ENCODE data around the gene EARS2.
"Not testable (repeated sequence)": the region's sequence is repeated elsewhere in the genome, so short reads cannot be mapped to it uniquely, and the experiment has no call there.

Gene EARS2

GRCh38 chr16:23523876-23524385, 33.2 kb downstream of the EARS2 start:
- no peak for DNase-seq

DNA sequence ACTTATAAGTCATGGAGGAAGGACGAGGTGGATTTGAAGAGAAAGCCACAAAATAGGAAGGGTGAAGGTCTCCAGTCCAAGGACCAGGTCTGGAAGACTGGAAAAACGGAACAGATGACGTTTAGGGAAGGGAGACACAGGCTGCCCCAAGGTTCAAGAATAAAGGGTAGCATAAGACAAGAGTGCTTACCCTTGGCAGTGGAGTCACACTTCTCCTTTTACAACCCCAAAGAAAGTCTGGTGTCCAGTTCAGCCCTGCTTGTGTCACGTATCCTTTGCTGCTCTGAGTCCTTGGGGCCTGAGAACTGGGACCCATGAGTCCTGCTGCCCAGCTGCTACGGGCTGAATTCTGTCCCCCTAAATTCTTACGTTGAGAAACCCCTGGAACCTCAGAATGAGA, 33.8 kb downstream of the EARS2 start:
- DNase-seq, result no peak

DNA sequence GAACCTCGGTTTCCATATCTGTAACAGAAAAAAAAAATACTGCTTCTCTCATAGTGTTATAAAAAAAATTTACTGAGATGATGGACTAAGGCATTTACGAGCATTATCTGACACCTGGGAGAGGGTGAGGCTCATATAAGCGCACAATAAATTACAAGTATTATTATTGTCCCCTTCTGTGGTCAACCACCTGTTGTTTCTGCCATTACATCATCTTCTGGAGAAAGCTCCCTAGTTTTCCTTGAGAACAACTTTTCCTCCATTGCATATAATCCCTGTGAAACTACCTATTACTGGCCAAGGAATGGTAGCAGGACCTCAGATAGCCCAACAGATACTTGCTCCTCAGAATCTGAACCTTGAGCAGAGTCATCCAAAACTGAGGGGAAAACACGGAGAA, 35.2 kb downstream of the EARS2 start:
- DNase-seq, result no peak

DNA sequence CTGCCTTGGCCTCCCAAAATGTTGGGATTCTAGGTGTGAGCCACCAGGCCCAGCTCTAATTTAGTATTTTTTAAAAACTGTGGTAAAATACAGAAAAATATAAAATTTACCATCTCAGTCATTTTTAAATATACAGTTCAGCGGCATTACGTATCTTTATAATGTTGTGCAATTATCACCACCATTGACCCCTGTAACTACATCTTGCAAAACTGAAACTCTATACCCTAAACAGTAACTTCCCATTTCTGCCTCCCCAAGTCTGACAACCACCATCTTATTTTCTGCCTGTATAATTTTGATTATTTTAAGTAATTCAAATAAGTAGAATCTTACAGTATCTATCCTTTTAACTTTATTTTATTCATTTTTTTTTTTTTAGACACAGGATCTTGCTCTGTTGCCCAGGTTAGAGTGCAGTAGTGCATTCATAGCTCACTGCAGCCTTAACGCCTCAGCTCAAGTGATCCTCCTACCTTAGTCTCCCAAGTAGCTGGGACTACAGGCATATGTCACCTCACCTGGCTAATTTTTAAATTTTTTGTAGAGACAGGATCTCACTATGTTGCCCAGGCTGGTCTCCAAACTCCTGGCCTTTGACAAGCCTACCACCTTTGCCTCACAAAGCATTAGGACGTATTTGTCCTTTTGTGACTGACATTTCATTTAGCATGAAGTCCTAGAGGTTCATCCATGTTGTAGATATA, 36.0 kb downstream of the EARS2 start:
- DNase-seq, result no peak

GRCh38 chr16:23520500-23520899, 36.6 kb downstream of the EARS2 start:
- no peak for DNase-seq

DNA sequence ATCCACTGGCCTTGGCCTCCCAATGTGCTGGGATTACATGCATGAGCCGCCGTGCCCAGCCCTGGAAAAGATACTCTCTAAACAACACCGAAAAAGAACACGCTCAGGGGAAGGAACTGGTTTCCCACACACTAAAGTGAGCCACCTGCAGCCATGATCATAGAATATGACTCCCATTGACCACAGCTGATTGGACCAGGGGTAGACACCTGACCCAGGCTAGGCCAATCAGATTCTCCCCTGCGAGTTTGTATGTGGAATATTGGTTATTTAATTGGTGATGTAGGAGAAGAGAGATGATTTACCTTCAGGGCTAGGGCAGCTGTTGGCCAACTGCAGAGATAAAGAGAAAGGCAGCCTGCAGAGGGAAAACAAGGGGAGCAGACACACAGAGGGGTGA, 37.9 kb downstream of the EARS2 start:
- no peak for DNase-seq

- DNase-seq, result no peak
Measured at GRCh38 chr16:23518435-23518891, 38.7 kb downstream of the EARS2 start.

- no peak for DNase-seq
Measured at GRCh38 chr16:23516366-23517137, 40.6 kb downstream of the EARS2 start.

DNA sequence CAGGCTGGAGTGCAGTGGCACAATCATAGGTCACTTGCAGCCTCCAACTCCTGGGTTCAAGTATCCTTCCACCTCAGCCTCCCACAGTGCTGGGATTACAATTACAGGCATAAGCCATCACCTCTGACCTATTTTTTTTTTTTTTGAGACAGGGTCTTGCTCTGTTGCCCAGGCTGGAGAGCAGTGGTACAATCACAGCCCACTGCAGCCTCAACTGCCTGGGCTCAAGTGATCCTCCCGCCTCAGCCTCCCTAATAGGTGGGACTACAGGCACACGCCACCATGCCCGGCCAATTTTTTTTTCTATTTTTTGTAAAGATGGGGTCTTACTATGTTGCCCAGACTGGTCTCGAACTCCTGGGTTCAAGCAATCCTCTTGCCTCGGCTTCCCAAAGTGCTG, 41.3 kb downstream of the EARS2 start:
- DNase-seq, result no peak

GRCh38 chr16:23514381-23515152, 42.6 kb downstream of the EARS2 start:
- no peak for DNase-seq

GRCh38 chr16:23512168-23512695, 44.9 kb downstream of the EARS2 start:
- DNase-seq, result no peak

- DNase-seq, result no peak
Measured at GRCh38 chr16:23511731-23512130, 45.4 kb downstream of the EARS2 start.

DNA sequence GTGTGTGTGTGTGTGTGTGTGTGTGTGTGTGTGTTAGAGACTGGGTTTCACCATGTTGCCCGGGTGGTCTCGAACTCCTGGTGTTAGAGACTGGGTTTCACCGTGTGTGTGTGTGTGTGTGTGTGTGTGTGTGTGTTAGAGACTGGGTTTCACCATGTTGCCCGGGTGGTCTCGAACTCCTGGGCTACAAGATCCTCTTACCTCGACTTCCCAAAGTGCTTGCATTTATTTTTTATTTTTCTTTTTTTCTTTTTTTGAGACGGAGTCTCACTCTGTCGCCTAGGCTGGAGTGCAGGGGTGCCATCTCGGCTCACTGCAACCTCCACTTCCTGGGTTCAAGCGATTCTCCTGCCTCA, 46.3 kb downstream of the EARS2 start:
- not testable (repeated sequence) for DNase-seq

- DNase-seq, result peak; percentile 73
Measured at GRCh38 chr16:23510164-23510914, 46.8 kb downstream of the EARS2 start, which contains the start of gene GGA2. Gene GGA2 (minus strand): TSS chr16:23510494. CDS start chr16:23510411, 83 bp downstream.

DNA sequence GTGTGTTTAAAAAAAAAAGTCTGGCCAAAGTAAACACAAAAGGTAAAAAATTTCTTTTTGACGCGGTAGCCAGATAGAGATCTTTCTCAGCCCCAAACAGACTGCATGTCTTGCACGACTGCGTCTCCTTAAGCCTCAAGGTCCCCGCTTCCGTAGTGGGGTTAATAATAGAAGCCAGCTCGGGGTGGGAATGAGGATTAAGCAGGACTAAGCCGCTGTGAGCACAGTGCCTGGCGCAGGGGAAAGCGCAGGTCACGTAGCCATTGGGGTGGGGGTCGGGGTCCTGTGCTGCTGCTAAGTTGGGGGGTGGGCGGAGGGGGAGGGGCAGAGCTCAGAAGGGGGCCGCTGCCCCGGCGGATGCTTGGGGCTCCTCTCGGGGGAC, 47.4 kb downstream of the EARS2 start:
- no peak for DNase-seq

GRCh38 chr16:23509441-23509754, 47.8 kb downstream of the EARS2 start:
- DNase-seq, result no peak

GRCh38 chr16:23508589-23509440, 48.3 kb downstream of the EARS2 start:
- no peak for DNase-seq

GRCh38 chr16:23506606-23506994, 50.5 kb downstream of the EARS2 start:
- DNase-seq, result no peak

- DNase-seq, result no peak
Measured at GRCh38 chr16:23505671-23506605, 51.2 kb downstream of the EARS2 start.

- DNase-seq, result no peak
Measured at GRCh38 chr16:23505180-23505665, 51.9 kb downstream of the EARS2 start.
